WERI-Rb-1 (cell line): ENCODE data around the gene CTSC.

Source experiments
- DNase-seq: peaks from one replicate; pipeline ENCODE4 v3.0.0-alpha.2; 2020
- H3K27ac ChIP-seq: fragments of 250-450 bp; sonication (Bioruptor Pico); 2 replicates; pipeline ENCODE4 v1.5.1; 2020; ENCODE audit warnings: mild to moderate bottlenecking, moderate library complexity
- H3K27me3 ChIP-seq: fragments of 250-450 bp; sonication (Bioruptor Pico); 2 replicates; pipeline ENCODE4 v1.5.1; 2021; ENCODE audit warnings: mild to moderate bottlenecking, low read depth, moderate library complexity; ENCODE audit not compliant: insufficient read depth, severe bottlenecking
- H3K36me3 ChIP-seq: fragments of 250-450 bp; sonication (Bioruptor Pico); 2 replicates; pipeline ENCODE4 v1.5.1; 2020; ENCODE audit warnings: mild to moderate bottlenecking, moderate library complexity
- H3K4me3 ChIP-seq: 2 replicates; pipeline ENCODE4 v1.5.1; 2011; ENCODE audit warnings: low read depth, mild to moderate bottlenecking, control low read depth, low read length
- H3K9me3 ChIP-seq: fragments of 250-450 bp; sonication (Bioruptor Pico); 2 replicates; pipeline ENCODE4 v1.5.1; 2021; ENCODE audit warnings: mild to moderate bottlenecking, moderate library complexity; ENCODE audit not compliant: severe bottlenecking
- CTCF ChIP-seq: IDR thresholded peaks from 2 replicates; pipeline ENCODE4 v1.5.1; 2011; ENCODE audit warnings: low read depth, mild to moderate bottlenecking, control low read depth, inconsistent platforms, low read length

The CTSC gene

GRCh38 chr11:88337181-88337986 lies at the start of gene CTSC:
TSS of gene CTSC (minus strand) at chr11:88337736. CDS start at chr11:88337672, 64 bp downstream.
- H3K4me3 ChIP-seq, result peak within 1 kb of the TSS; percentile 80
- H3K9me3 ChIP-seq, result no peaks in the 10 kb centered on the region
- no peaks in the 10 kb centered on the region; the same call in none of the 2 replicates for H3K36me3 ChIP-seq
- peak within 1 kb of the TSS; percentile 53 for H3K27ac ChIP-seq
- TF ChIP-seq CTCF, result no peak
- DNase-seq, result peak; percentile 92
- no peaks in the 10 kb centered on the region for H3K27me3 ChIP-seq

DNA sequence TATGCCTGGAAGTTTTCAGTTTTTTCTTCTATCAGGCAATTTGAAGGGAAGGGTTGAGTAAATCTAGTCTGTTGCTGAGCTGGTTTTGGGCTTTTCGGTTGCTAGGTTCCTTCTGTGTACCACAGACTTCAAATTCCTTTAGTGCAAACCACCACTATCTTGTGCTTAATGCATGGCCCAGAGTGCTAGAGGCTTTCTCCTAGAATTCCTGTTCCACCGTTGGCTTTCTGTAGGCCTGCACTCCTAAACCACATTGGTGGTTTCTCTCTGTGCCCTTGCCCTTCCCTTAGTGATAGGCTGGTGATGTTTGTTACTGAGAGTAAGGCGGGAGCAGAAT lies 47.1 kb upstream of the CTSC start:
- Histone ChIP-seq H3K9me3 (no peaks in the 10 kb centered on the region), H3K4me3 (no peak overlapping the region), H3K36me3 (no peaks in the 10 kb centered on the region), H3K27ac (no peak overlapping the region), H3K27me3 (no peaks in the 10 kb centered on the region)
- DNase-seq, result no peak
- no peak for TF ChIP-seq CTCF

- no peak overlapping the region for H3K4me3 ChIP-seq
Observed at GRCh38 chr11:88384004-88384668, 46.6 kb upstream of the CTSC start.

DNA sequence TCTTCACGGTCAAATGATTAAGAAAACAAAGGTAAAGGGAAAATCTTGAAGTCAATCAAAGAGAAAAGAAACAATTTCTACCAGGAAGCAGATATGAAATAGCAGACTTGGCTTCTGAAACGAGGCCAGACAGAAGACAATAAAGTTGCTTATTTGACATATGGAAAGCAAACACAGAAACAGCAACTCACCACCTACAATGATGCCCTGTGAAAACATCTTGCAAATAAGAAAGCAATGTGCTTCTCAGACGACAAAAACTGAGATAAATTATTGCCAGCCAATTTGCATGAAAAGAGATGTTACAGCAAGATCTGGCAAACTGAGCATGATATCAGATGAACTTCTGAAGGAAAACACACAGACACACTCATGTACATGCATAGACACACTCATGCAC lies 45.9 kb upstream of the CTSC start:
- Histone ChIP-seq H3K9me3 (no peaks in the 10 kb centered on the region), H3K27ac (no peak overlapping the region), H3K27me3 (no peaks in the 10 kb centered on the region), H3K4me3 (no peak overlapping the region), H3K36me3 (no peaks in the 10 kb centered on the region)
- TF ChIP-seq CTCF, result no peak
- DNase-seq, result no peak

More at GRCh38 chr11:88384004-88384668, 46.6 kb upstream of the CTSC start:
- Histone ChIP-seq H3K9me3 (no peaks in the 10 kb centered on the region), H3K36me3 (no peaks in the 10 kb centered on the region), H3K27ac (no peak overlapping the region), H3K27me3 (no peaks in the 10 kb centered on the region)
- TF ChIP-seq CTCF, result no peak
- no peak for DNase-seq

DNA sequence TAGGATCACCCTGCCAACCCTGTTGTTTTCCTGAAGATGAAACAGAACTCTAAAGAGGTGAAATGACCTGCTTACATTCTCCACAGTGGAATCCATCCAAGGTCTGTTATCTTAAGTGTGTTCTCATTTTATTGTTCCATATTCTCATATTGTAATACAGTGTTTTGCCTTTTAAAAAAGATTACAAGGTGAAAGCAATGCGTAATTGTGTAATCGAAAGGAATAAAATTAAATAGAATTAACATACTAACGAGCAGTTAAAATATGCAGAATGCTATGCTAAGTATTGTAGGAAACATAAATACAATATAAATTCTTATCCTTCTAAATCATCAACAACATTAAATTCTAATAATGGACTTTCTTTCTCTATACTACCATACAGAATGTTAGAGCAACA lies 41.6 kb upstream of the CTSC start:
- Histone ChIP-seq H3K27me3 (no peaks in the 10 kb centered on the region), H3K36me3 (no peaks in the 10 kb centered on the region), H3K4me3 (no peak overlapping the region), H3K9me3 (no peaks in the 10 kb centered on the region), H3K27ac (no peak overlapping the region)
- DNase-seq, result no peak
- no peak for TF ChIP-seq CTCF
